ENCODE data around the gene MARCKS. TPM values are rescaled to one million over a fixed set of nuclear protein-coding genes. Genes with fewer than 3 reads are reported as not detected.

MARCKS gene
- polyA plus RNA-seq, 1 donor from 2014 or later, result 369 TPM

DNA sequence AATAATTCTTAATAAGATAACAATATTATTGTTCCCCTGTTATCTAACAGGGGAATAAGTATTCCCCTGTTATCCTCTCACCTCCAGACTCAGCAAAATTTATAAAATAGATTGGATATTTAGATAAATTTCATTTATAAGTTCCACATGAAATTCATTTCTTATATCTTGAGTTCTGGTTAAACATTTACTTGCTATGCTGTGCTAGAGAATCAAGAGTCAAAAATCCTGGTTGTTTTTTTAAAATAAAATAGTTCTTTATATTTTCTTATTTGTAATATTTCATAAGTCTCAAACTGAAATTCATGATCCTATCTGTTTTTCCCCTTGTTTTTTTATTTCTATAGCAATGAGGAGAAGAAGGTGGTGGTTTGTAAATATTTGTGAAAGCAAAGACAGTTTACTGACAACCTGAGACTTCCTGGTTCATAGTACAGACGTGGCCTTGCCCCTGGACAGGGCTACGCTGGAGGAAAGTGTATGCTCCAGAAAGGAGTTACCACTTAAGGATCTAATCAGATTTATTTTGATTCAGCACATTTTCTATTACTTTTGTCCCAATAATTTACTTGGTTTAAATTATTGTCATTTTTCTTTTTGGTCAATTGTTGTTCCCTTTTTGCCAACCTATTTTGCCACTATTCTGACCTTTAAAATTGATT, 37.8 kb upstream of the MARCKS start:
- Histone ChIP-seq H3K36me3 (ENCODE audit: insufficient read depth, low read length) (no peaks in the 10 kb centered on the region), H2AFZ (ENCODE audit: low read depth, low read length) (no peak overlapping the region)

DNA sequence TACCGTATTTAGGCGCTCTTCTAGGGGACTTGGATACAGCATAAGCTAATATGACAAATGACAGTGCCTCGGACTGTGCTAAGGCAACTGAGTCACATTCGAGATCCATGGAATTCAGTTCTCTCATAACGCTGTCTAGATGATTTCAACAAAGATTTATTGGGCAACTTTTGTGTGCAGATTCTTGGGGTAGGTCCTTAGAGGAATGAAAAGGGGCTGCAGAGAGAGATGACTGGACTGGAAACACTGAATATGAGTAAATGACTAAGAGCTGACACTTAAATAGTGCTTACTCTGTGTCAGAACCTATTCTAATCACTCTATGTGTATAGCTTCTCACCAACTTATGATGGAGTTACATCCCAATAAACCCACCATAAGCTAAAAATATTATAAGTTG, 36.4 kb upstream of the MARCKS start:
- Histone ChIP-seq H3K9me3 (ENCODE audit: low read length) (no peaks in the 10 kb centered on the region), H3K27me3 (ENCODE audit: insufficient read depth, low read depth, low read length) (no peaks in the 10 kb centered on the region), H3K27ac (ENCODE audit: low read length) (no peak overlapping the region), H3K9ac (ENCODE audit: low read length) (no peak overlapping the region), H3K79me2 (replicated peaks; ENCODE audit: insufficient read depth, low read length) (no peaks in the 10 kb centered on the region), H3K9me2 (ENCODE audit: insufficient read depth, low read length) (no peaks in the 10 kb centered on the region), H2AFZ (ENCODE audit: low read depth, low read length) (no peak overlapping the region), H3K4me2 (ENCODE audit: low read length) (no peak overlapping the region), H3K36me3 (ENCODE audit: insufficient read depth, low read length) (no peaks in the 10 kb centered on the region), H3K4me3 (ENCODE audit: low read length) (no peak overlapping the region), H4K20me1 (ENCODE audit: insufficient read depth) (no peaks in the 10 kb centered on the region), H3F3A (ENCODE audit: insufficient read depth, low read length, poor library complexity, severe bottlenecking) (no peaks in the 10 kb centered on the region)
- TF ChIP-seq, protein P1, sequence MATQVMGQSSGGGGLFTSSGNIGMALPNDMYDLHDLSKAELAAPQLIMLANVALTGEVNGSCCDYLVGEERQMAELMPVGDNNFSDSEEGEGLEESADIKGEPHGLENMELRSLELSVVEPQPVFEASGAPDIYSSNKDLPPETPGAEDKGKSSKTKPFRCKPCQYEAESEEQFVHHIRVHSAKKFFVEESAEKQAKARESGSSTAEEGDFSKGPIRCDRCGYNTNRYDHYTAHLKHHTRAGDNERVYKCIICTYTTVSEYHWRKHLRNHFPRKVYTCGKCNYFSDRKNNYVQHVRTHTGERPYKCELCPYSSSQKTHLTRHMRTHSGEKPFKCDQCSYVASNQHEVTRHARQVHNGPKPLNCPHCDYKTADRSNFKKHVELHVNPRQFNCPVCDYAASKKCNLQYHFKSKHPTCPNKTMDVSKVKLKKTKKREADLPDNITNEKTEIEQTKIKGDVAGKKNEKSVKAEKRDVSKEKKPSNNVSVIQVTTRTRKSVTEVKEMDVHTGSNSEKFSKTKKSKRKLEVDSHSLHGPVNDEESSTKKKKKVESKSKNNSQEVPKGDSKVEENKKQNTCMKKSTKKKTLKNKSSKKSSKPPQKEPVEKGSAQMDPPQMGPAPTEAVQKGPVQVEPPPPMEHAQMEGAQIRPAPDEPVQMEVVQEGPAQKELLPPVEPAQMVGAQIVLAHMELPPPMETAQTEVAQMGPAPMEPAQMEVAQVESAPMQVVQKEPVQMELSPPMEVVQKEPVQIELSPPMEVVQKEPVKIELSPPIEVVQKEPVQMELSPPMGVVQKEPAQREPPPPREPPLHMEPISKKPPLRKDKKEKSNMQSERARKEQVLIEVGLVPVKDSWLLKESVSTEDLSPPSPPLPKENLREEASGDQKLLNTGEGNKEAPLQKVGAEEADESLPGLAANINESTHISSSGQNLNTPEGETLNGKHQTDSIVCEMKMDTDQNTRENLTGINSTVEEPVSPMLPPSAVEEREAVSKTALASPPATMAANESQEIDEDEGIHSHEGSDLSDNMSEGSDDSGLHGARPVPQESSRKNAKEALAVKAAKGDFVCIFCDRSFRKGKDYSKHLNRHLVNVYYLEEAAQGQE (IDR thresholded peaks at IDR 0.05; ENCODE audit: borderline replicate concordance), result no peak
- no peak for TF ChIP-seq SMC3 (conservative IDR thresholded peaks at IDR 0.05; ENCODE audit: poor library complexity)

More for the DNA sequence above, 37.8 kb upstream of the MARCKS start:
- no peaks in the 10 kb centered on the region for H4K20me1 ChIP-seq (ENCODE audit: insufficient read depth)
- no peak overlapping the region for H3K27ac ChIP-seq (ENCODE audit: low read length)
- H3K4me3 ChIP-seq (ENCODE audit: low read length), result no peak overlapping the region
- H3K4me2 ChIP-seq (ENCODE audit: low read length), result no peak overlapping the region
- H3K9me3 ChIP-seq (ENCODE audit: low read length), result no peaks in the 10 kb centered on the region
- TF ChIP-seq SMC3 (conservative IDR thresholded peaks at IDR 0.05; ENCODE audit: poor library complexity), result no peak
- TF ChIP-seq POLR2AphosphoS5 (IDR thresholded peaks at IDR 0.05), result no peak
- TF ChIP-seq TAF1 (IDR thresholded peaks at IDR 0.05; ENCODE audit: low read depth), result no peak
- TF ChIP-seq, protein P2, sequence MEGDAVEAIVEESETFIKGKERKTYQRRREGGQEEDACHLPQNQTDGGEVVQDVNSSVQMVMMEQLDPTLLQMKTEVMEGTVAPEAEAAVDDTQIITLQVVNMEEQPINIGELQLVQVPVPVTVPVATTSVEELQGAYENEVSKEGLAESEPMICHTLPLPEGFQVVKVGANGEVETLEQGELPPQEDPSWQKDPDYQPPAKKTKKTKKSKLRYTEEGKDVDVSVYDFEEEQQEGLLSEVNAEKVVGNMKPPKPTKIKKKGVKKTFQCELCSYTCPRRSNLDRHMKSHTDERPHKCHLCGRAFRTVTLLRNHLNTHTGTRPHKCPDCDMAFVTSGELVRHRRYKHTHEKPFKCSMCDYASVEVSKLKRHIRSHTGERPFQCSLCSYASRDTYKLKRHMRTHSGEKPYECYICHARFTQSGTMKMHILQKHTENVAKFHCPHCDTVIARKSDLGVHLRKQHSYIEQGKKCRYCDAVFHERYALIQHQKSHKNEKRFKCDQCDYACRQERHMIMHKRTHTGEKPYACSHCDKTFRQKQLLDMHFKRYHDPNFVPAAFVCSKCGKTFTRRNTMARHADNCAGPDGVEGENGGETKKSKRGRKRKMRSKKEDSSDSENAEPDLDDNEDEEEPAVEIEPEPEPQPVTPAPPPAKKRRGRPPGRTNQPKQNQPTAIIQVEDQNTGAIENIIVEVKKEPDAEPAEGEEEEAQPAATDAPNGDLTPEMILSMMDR (IDR thresholded peaks at IDR 0.05; ENCODE audit: poor library complexity, severe bottlenecking), result no peak
- TF ChIP-seq RAD21 (conservative IDR thresholded peaks at IDR 0.05), result no peak
- no peak for TF ChIP-seq MXI1 (conservative IDR thresholded peaks at IDR 0.05; ENCODE audit: poor library complexity, severe bottlenecking)
- TF ChIP-seq, protein P1 (IDR thresholded peaks at IDR 0.05; ENCODE audit: borderline replicate concordance), result no peak
- no peak for TF ChIP-seq EP300 (conservative IDR thresholded peaks at IDR 0.05; ENCODE audit: poor library complexity, severe bottlenecking)
- no peak for TF ChIP-seq EZH2 (IDR thresholded peaks at IDR 0.05; ENCODE audit: borderline replicate concordance, insufficient read depth, low read length, poor library complexity, severe bottlenecking)
- H3K27me3 ChIP-seq (ENCODE audit: insufficient read depth, low read depth, low read length), result no peaks in the 10 kb centered on the region
- H3F3A ChIP-seq (ENCODE audit: insufficient read depth, low read length, poor library complexity, severe bottlenecking), result no peaks in the 10 kb centered on the region
- no peak overlapping the region for H3K9ac ChIP-seq (ENCODE audit: low read length)
- H3K79me2 ChIP-seq (replicated peaks; ENCODE audit: insufficient read depth, low read length), result no peaks in the 10 kb centered on the region
- no peaks in the 10 kb centered on the region for H3K9me2 ChIP-seq (ENCODE audit: insufficient read depth, low read length)
